ENCODE measurements around the gene BIRC6. TPM values are rescaled to one million over a fixed set of nuclear protein-coding genes. Genes with fewer than 3 reads are reported as not detected.
"Not testable (repeated sequence)": the region's sequence is repeated elsewhere in the genome, so short reads cannot be mapped to it uniquely, and the experiment has no call there.

BIRC6 gene
- total RNA-seq, 1 experiment from 2014 or later, result 79.0 TPM

- Histone ChIP-seq H3K36me3 (ENCODE audit: low read depth) (peaks cover 11% of the 10 kb centered on the region; the same call in 1 of the 2 replicates), H3K9me2 (ENCODE audit: insufficient read depth) (no peaks in the 10 kb centered on the region), H4K20me1 (ENCODE audit: insufficient read depth) (peaks cover 70% of the 10 kb centered on the region), H3K27ac (no peak overlapping the region), H3F3A (ENCODE audit: insufficient read depth, low read depth) (peaks cover 15% of the 10 kb centered on the region), H2AFZ (no peak overlapping the region), H3K79me2 (ENCODE audit: low read depth) (peaks cover 82% of the 10 kb centered on the region), H3K4me1 (replicated peaks; ENCODE audit: insufficient read depth) (peaks cover 12% of the 10 kb centered on the region), H3K4me3 (no peak overlapping the region), H3K9me3 (ENCODE audit: insufficient read depth, low read depth) (no peaks in the 10 kb centered on the region), H3K4me2 (peak overlapping the region; percentile 96; the same call in 1 of the 2 replicates), H3K27me3 (ENCODE audit: insufficient read depth, low read depth) (no peaks in the 10 kb centered on the region)
- TF ChIP-seq CTCF (conservative IDR thresholded peaks at IDR 0.05) (no peak), EZH2 (IDR thresholded peaks at IDR 0.05; ENCODE audit: low read depth) (no peak)
- ChIA-PET POLR2A (ENCODE audit: unreplicated experiment) (no interaction called here), CTCF (no interaction called here)
- intact Hi-C loops (cut with micrococcal nuclease; ENCODE audit: unreplicated experiment), result no loop called here
- no peak for DNase-seq
- BruUV-seq (replicated peaks), result no TSS peak
Observed at GRCh38 chr2:32360416-32360815, 3.6 kb downstream of the BIRC6 start.

- H3K27me3 ChIP-seq (ENCODE audit: insufficient read depth, low read depth); H3K27ac ChIP-seq; H2AFZ ChIP-seq; POLR2A ChIA-PET (ENCODE audit: unreplicated experiment); H3K9me3 ChIP-seq (ENCODE audit: insufficient read depth, low read depth); intact Hi-C loops (cut with micrococcal nuclease; ENCODE audit: unreplicated experiment); H3K4me3 ChIP-seq; H3F3A ChIP-seq (ENCODE audit: insufficient read depth, low read depth); CTCF ChIA-PET; BruUV-seq (replicated peaks); DNase-seq; H3K9me2 ChIP-seq (ENCODE audit: insufficient read depth); H3K4me2 ChIP-seq: not testable (repeated sequence)
- peaks cover 11% of the 10 kb centered on the region; the same call in 1 of the 2 replicates for H3K36me3 ChIP-seq (ENCODE audit: low read depth)
- H4K20me1 ChIP-seq (ENCODE audit: insufficient read depth), result peaks cover 93% of the 10 kb centered on the region
- H3K79me2 ChIP-seq (ENCODE audit: low read depth), result peaks cover 100% of the 10 kb centered on the region
- H3K4me1 ChIP-seq (replicated peaks; ENCODE audit: insufficient read depth), result peaks cover 12% of the 10 kb centered on the region
Observed at GRCh38 chr2:32362997-32363396, 6.2 kb downstream of the BIRC6 start.

- CTCF ChIA-PET, result no interaction called here
- Histone ChIP-seq H4K20me1 (ENCODE audit: insufficient read depth) (peaks cover 92% of the 10 kb centered on the region), H3K4me3 (no peak overlapping the region), H3K27ac (no peak overlapping the region), H3K9me3 (ENCODE audit: insufficient read depth, low read depth) (no peaks in the 10 kb centered on the region), H2AFZ (no peak overlapping the region), H3K4me2 (no peak overlapping the region), H3K4me1 (replicated peaks; ENCODE audit: insufficient read depth) (peaks cover 9% of the 10 kb centered on the region), H3K9me2 (ENCODE audit: insufficient read depth) (no peaks in the 10 kb centered on the region), H3F3A (ENCODE audit: insufficient read depth, low read depth) (peaks cover 8% of the 10 kb centered on the region; the same call in 1 of the 2 replicates), H3K27me3 (ENCODE audit: insufficient read depth, low read depth) (no peaks in the 10 kb centered on the region), H3K36me3 (ENCODE audit: low read depth) (peaks cover 9% of the 10 kb centered on the region; the same call in 1 of the 2 replicates), H3K79me2 (ENCODE audit: low read depth) (peaks cover 100% of the 10 kb centered on the region)
- BruUV-seq (replicated peaks), result no TSS peak
- POLR2A ChIA-PET (ENCODE audit: unreplicated experiment), result no interaction called here
- no peak for DNase-seq
- TF ChIP-seq CTCF (conservative IDR thresholded peaks at IDR 0.05), result no peak
- TF ChIP-seq EZH2 (IDR thresholded peaks at IDR 0.05; ENCODE audit: low read depth), result no peak
- intact Hi-C loops (cut with micrococcal nuclease; ENCODE audit: unreplicated experiment), result no loop called here
Observed at GRCh38 chr2:32363597-32363996, 6.8 kb downstream of the BIRC6 start.

GRCh38 chr2:32364290-32364689, 7.5 kb downstream of the BIRC6 start:
- H3F3A ChIP-seq (ENCODE audit: insufficient read depth, low read depth); H2AFZ ChIP-seq; H3K36me3 ChIP-seq (ENCODE audit: low read depth); H3K4me1 ChIP-seq (replicated peaks; ENCODE audit: insufficient read depth); CTCF ChIA-PET; H3K27ac ChIP-seq; H3K27me3 ChIP-seq (ENCODE audit: insufficient read depth, low read depth); BruUV-seq (replicated peaks); intact Hi-C loops (cut with micrococcal nuclease; ENCODE audit: unreplicated experiment); H3K4me3 ChIP-seq; H3K4me2 ChIP-seq; DNase-seq; POLR2A ChIA-PET (ENCODE audit: unreplicated experiment); H3K9me3 ChIP-seq (ENCODE audit: insufficient read depth, low read depth); H3K9me2 ChIP-seq (ENCODE audit: insufficient read depth): not testable (repeated sequence)
- Histone ChIP-seq H3K79me2 (ENCODE audit: low read depth) (peaks cover 100% of the 10 kb centered on the region), H4K20me1 (ENCODE audit: insufficient read depth) (peaks cover 92% of the 10 kb centered on the region)

GRCh38 chr2:32365679-32366078, 8.9 kb downstream of the BIRC6 start:
- intact Hi-C loops (cut with micrococcal nuclease; ENCODE audit: unreplicated experiment), result not testable (repeated sequence)
- peaks cover 91% of the 10 kb centered on the region for H4K20me1 ChIP-seq (ENCODE audit: insufficient read depth)

More at GRCh38 chr2:32365679-32366078, 8.9 kb downstream of the BIRC6 start:
- BruUV-seq (replicated peaks); H3K36me3 ChIP-seq (ENCODE audit: low read depth); H3K9me3 ChIP-seq (ENCODE audit: insufficient read depth, low read depth); POLR2A ChIA-PET (ENCODE audit: unreplicated experiment); H3K4me1 ChIP-seq (replicated peaks; ENCODE audit: insufficient read depth); H2AFZ ChIP-seq; H3F3A ChIP-seq (ENCODE audit: insufficient read depth, low read depth); CTCF ChIA-PET; DNase-seq; H3K4me2 ChIP-seq; H3K9me2 ChIP-seq (ENCODE audit: insufficient read depth); H3K4me3 ChIP-seq; H3K27me3 ChIP-seq (ENCODE audit: insufficient read depth, low read depth); H3K27ac ChIP-seq: not testable (repeated sequence)
- H3K79me2 ChIP-seq (ENCODE audit: low read depth), result peaks cover 99% of the 10 kb centered on the region

Measured in PC-9 (cell line).